Esophagus (tissue), 2 donors: Measurements from ENCODE around the gene CAP2. TPM values are rescaled to one million over a fixed set of nuclear protein-coding genes. Genes with fewer than 3 reads are reported as not detected.
A peak's percentile ranks its signal among the peaks of the same experiment; 100 is the strongest.

Experiments used
- H3K27ac ChIP-seq, 2 donors: one replicate each; pipeline ENCODE4 v1.5.1; 2013; ENCODE audit warnings: low read depth in 2 of 2, mild to moderate bottlenecking in 2 of 2, inconsistent platforms in 1 of 2, low read length in 1 of 2, moderate library complexity in 1 of 2
- H3K27me3 ChIP-seq, 2 donors: one replicate each; pipeline ENCODE4 v1.6.1; 2013; ENCODE audit warnings: low read length in 2 of 2, control low read depth in 1 of 2, mild to moderate bottlenecking in 1 of 2; ENCODE audit not compliant: insufficient read depth in 2 of 2, control insufficient read depth in 1 of 2
- H3K36me3 ChIP-seq, 2 donors: one replicate each; pipeline ENCODE4 v1.6.1; 2013; ENCODE audit warnings: low read length in 1 of 2; ENCODE audit not compliant: control insufficient read depth in 2 of 2, insufficient read depth in 2 of 2
- H3K4me1 ChIP-seq, 2 donors: one replicate each; pipeline ENCODE4 v1.6.1; 2013; ENCODE audit warnings: low read length in 1 of 2; ENCODE audit not compliant: control insufficient read depth in 2 of 2, insufficient read depth in 2 of 2
- H3K4me3 ChIP-seq, 2 donors: one replicate each; pipeline ENCODE4 v1.5.1; 2013; ENCODE audit warnings: low read length in 2 of 2, mild to moderate bottlenecking in 2 of 2, low read depth in 1 of 2, moderate library complexity in 1 of 2
- H3K9me3 ChIP-seq, 2 donors: one replicate each; pipeline ENCODE4 v1.6.1; 2013; ENCODE audit warnings: mild to moderate bottlenecking in 2 of 2, low read depth in 1 of 2, low read length in 1 of 2, moderate library complexity in 1 of 2; ENCODE audit not compliant: control insufficient read depth in 2 of 2, insufficient read depth in 1 of 2
- WGBS, 2 donors: extraction: QIAGEN DNeasy Blood & Tissue Kit; methylation state at CpG; one replicate each; pipeline ENCODE4 v1.1.7; 2013; 5-methylcytosine and 5-hydroxymethylcytosine counted together
- polyA plus RNA-seq, 2 donors: library from polyadenylated mRNA; stranded (reverse); fragments of 200-250 nt; gene quantifications; one replicate each; pipeline ENCODE4 v1.2.3, GENCODE V29; 2013
- donor health status: healthy with polysubstance abuse.
- donor health status: Bipolar disorder and iron deficiency.

CAP2 gene
- polyA plus RNA-seq, 2 donors, result 4.8 to 5.7 TPM

- Histone ChIP-seq H3K36me3 (no peaks in the 10 kb centered on the region), H3K4me3 (no peak overlapping the region), H3K27me3 (no peaks in the 10 kb centered on the region), H3K9me3 (no peaks in the 10 kb centered on the region), H3K27ac (no peak overlapping the region), H3K4me1 (no peaks in the 10 kb centered on the region)
- 51 to 68% methylated on average over 3 of the region's 3 CpGs for WGBS, 2 donors
Measured at GRCh38 chr6:17361013-17361412, 32.4 kb upstream of the CAP2 start.

GRCh38 chr6:17365961-17366360 lies 27.4 kb upstream of the CAP2 start:
- H3K4me3 ChIP-seq, result no peak overlapping the region
- H3K27me3 ChIP-seq, result no peaks in the 10 kb centered on the region
- H3K36me3 ChIP-seq, result no peaks in the 10 kb centered on the region
- H3K27ac ChIP-seq, result no peak overlapping the region
- no peaks in the 10 kb centered on the region for H3K9me3 ChIP-seq
- no peaks in the 10 kb centered on the region for H3K4me1 ChIP-seq

- no peak overlapping the region for H3K27ac ChIP-seq
- no peaks in the 10 kb centered on the region for H3K9me3 ChIP-seq
- H3K36me3 ChIP-seq, result no peaks in the 10 kb centered on the region
- 98% methylated on average over 1 of the region's 1 CpG for WGBS, 2 donors
- no peaks in the 10 kb centered on the region for H3K27me3 ChIP-seq
- H3K4me1 ChIP-seq, result no peaks in the 10 kb centered on the region
- no peak overlapping the region for H3K4me3 ChIP-seq
Measured at GRCh38 chr6:17367868-17368267, 25.5 kb upstream of the CAP2 start.

GRCh38 chr6:17381424-17382147 lies 11.8 kb upstream of the CAP2 start:
- WGBS, 2 donors, result 55 to 57% methylated on average over 7 of the region's 7 CpGs
- Histone ChIP-seq H3K9me3 (no peaks in the 10 kb centered on the region), H3K27ac (no peak overlapping the region), H3K4me3 (no peak overlapping the region), H3K27me3 (no peaks in the 10 kb centered on the region), H3K4me1 (no peaks in the 10 kb centered on the region), H3K36me3 (no peaks in the 10 kb centered on the region)

DNA sequence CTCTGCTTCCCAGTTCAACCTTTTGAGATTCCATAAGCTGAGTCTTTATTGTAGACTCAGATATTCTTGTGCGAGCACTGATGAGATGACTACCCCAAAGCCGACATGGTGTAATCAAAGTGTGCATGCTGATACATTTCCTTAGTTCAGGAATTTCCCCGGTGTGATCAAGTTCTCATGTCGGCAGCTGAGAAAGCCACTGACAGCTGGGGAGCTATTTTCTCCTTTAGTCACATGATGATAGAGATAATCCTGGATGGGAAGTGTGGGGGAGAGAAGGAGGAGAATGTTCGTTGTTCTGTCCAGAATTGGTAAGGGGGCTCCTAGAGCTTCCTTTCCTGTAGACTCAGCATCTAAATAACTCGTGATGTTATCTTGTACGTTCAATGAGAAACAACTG lies 7.7 kb upstream of the CAP2 start:
- 65 to 72% methylated on average over 7 of the region's 7 CpGs for WGBS, 2 donors

DNA sequence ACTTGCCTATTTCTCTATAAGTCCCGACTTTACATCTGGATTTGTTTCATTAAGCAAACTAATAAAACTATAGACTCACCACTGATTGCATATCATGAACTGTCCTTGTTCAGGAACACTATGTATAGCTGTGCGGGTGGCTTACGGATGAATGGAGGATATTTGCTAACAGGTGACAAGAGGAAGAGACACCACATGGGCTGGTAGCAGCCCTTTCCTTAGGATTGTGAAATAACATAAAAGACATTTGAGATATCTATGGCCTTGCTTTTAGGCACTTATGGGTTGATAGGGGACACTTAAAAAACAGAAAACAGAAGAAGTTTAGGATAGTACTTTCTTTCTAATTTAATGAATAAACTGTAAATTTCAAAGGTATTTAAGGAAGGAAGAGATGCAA lies 5.0 kb upstream of the CAP2 start:
- Histone ChIP-seq H3K27me3 (peaks cover 0 to 3% of the 10 kb centered on the region in 2 donors), H3K27ac (no peak overlapping the region), H3K4me1 (peaks cover 0 to 3% of the 10 kb centered on the region in 2 donors), H3K9me3 (no peaks in the 10 kb centered on the region), H3K36me3 (no peaks in the 10 kb centered on the region), H3K4me3 (no peak overlapping the region)
- WGBS, 2 donors, result 66 to 90% methylated on average over 3 of the region's 3 CpGs

More for the DNA sequence above, 7.7 kb upstream of the CAP2 start:
- H3K4me3 ChIP-seq, result no peak overlapping the region
- no peak overlapping the region for H3K27ac ChIP-seq
- H3K36me3 ChIP-seq, result no peaks in the 10 kb centered on the region
- H3K9me3 ChIP-seq, result no peaks in the 10 kb centered on the region
- H3K27me3 ChIP-seq, result no peaks in the 10 kb centered on the region
- peaks cover 0 to 3% of the 10 kb centered on the region in 2 donors for H3K4me1 ChIP-seq

- H3K36me3 ChIP-seq, result no peaks in the 10 kb centered on the region
- peak overlapping the region in 1 of 2 donors; percentile 3 for H3K27ac ChIP-seq
- H3K4me1 ChIP-seq, result peaks cover 0 to 3% of the 10 kb centered on the region in 2 donors
- H3K27me3 ChIP-seq, result peaks cover 0 to 3% of the 10 kb centered on the region in 2 donors
- WGBS, 2 donors, result 83 to 88% methylated on average over 4 of the region's 4 CpGs
- H3K9me3 ChIP-seq, result no peaks in the 10 kb centered on the region
- H3K4me3 ChIP-seq, result no peak overlapping the region
Measured at GRCh38 chr6:17389274-17389847, 4.0 kb upstream of the CAP2 start.

GRCh38 chr6:17390276-17390675 lies 3.1 kb upstream of the CAP2 start:
- 86 to 88% methylated on average over 3 of the region's 3 CpGs for WGBS, 2 donors
- no peak overlapping the region for H3K4me3 ChIP-seq
- no peak overlapping the region for H3K27ac ChIP-seq
- H3K9me3 ChIP-seq, result no peaks in the 10 kb centered on the region
- no peaks in the 10 kb centered on the region for H3K36me3 ChIP-seq
- H3K4me1 ChIP-seq, result peaks cover 0 to 3% of the 10 kb centered on the region in 2 donors
- H3K27me3 ChIP-seq, result peaks cover 0 to 3% of the 10 kb centered on the region in 2 donors

DNA sequence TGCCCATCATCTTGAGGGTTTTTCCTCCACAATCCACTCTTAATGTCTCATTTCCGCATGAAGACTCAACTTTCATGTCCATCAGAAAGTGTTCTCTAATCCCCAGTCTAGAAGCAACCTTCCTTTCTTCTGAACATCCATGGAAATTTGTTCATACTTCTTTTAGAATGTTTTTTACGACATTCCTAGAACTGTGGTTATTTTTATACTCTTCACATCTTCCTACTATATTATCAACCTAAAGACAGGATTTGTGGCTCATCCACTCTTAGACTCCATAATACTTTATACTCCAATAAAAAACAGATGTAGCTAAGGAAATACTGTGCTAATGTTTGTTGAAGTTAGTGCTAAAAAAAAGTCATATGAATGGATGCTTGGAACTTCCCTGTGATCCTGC lies 1.4 kb upstream of the CAP2 start:
- H3K4me1 ChIP-seq, result peaks cover 0 to 3% of the 10 kb centered on the region in 2 donors
- 89 to 94% methylated on average over 2 of the region's 2 CpGs for WGBS, 2 donors

More for the DNA sequence above, 1.4 kb upstream of the CAP2 start:
- Histone ChIP-seq H3K9me3 (no peaks in the 10 kb centered on the region), H3K4me3 (no peak overlapping the region), H3K27ac (no peak overlapping the region), H3K36me3 (no peaks in the 10 kb centered on the region), H3K27me3 (peaks cover 0 to 3% of the 10 kb centered on the region in 2 donors)
